ENCODE results near the gene ASCC3.
"Not testable (repeated sequence)": the region's sequence is repeated elsewhere in the genome, so short reads cannot be mapped to it uniquely, and the experiment has no call there.

ASCC3 gene

DNA sequence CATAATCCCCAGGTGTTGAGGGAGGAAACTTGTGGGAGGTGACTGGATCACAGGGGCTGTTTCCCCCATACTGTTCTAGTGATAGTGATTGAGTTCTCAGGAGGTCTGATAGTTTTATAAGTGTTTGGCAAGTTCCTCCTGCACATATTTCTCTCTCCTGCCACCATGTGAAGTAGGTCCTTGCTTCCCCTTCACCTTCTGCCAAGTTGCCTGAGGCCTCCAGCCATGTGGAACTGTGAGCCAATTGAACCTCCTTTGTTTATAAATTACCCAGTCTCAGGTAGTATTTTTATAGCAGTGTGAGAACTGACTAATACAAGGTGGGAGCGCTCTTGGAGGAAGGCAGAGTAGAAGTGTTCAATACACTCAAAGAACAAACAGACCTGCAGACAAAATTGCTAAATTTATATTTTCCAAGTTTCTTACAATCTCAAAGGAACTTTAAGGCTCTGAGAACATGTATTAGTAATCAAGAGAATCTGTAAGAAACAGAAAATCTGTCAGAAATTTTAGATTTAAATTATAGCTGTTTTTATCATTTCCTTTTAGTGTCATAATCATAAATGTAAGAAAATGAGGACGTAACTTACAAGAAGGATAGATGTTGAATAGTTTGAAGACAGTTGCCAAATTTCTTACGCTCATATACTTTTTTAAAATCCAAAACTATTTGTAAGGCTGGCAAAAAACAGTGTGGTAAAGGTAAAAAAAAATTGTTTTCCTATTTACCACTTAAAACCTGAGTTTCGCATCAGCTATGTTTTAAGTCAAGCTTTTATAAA, 77.7 kb downstream of the ASCC3 start:
- DNase-seq (ENCODE audit: low read depth, low spot score), result no peak

DNA sequence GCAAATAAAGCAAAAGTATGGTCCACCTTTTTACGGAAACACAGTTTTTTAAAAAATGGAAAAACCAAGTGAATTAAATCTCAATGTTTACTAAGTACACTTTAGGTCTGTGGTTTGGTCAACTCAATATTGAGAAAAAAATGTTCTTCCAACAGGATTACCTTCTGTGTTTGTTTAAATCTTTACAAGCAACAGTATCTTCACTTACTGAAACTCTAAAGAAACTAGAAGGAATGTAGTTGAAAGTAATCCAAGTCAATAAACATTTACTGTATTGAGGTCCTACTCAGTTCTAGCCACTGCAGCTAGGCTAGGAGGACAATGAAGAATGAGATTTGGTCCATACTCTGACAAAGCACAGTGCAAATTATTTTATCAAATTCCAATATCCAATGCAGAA, 80.1 kb downstream of the ASCC3 start:
- DNase-seq (ENCODE audit: low read depth, low spot score), result no peak

DNA sequence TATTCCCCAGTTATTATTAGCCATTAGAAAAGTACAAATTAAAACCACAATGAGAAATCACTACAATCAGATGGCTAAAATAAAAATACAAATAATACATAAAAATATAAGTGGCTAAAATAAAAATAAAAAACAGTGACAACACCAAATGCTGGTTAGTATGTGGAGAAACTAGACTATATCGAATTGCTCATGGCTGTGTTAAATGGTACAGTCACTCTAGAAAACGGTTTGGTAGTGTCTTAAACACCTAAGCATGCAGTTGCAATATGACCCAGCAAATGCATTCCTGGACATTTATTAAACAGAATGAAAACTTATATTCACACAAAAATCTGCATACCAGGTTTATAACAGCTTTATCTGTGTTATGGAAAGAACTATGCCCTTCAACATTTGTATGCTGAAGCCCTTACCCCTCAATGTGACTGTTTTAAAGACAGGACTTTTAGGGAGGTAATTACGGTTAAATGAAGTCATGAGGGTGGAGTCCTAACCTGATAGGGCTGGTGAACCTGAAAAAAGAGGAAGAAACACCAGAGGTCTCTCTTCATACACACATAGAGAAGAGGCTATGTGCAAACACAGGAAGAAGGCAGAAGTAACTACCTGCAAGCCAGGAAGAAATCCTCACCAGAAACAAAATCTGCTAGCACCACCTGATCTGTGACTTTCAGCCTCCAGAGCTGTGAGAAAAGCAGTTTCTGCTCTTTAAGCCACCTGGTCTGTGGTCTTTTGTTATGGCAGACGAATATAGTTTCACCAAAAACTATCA, 84.9 kb downstream of the ASCC3 start:
- no peak for DNase-seq (ENCODE audit: low read depth, low spot score)

DNA sequence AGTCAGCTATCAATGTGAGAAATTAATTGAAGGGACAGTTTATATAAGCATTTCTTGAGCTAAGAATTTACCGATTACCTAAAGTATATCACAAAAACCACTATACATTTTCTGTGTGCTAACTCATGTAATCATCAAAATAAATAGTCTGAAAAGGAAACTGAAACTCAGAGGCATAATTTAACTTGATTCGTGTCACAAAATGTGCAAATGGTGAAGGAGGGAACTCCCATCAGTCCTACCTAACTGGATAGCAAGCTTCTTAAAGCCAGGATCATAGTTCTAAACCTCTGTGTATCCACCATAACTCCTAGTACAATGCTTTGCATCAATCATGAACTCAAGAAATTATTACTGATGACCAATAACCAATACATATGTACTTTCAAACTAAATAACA, 91.0 kb downstream of the ASCC3 start:
- no peak for DNase-seq (ENCODE audit: low read depth, low spot score)

DNA sequence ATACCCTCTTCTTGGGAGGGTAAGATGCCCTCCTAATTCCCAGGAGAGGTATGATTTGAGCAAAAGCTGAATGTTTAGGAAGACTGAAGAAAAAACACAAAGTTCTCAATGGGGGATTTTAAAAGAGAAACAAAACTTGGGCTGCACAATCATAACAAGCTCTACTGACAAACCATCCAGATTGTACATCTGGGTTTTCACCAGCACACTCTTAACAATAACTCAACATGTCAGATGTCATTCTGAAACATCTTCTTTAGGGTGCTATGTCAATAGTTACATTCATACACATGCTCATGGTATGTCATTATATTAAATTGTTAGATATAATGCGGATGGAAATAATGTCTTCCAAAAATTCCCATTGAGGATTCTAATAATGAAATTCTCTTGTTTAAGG, 95.1 kb downstream of the ASCC3 start:
- DNase-seq (ENCODE audit: low read depth, low spot score), result peak; percentile 24

DNA sequence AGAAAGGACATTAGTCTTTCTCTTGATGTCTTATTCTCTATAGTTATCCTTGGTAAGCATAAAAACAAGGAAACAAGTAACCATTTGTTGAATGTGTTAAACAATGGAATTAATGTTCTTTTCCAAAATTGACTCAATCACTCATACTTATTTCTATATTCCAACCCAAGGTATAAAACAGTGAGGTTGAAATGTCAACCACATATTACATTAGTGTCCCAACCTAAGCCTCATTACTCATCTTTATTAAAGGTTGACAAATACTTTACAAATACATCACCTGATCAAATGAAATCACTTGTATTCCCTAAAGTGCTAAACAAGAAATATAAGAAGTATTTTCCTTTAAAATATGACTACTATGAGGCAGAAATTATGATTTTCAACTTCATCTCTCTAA, 100.5 kb downstream of the ASCC3 start:
- no peak for DNase-seq (ENCODE audit: low read depth, low spot score)

DNA sequence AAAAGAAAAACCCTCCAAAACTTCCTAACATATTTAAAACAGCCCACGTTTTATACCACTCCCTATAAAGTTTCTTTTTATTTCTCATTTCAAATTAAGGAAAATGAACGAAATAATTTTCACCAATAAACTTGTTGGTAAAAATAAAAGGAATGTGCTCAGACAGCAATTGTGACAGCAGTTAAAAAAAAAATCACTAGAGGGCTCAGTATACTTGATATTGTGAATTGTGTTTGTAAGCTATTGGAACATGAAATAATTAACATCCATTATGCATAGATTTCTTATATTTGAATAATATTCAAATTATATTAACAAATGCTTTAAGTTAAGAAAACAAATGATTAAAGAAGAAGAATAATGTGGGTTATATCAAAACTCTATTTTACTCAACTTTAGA, 105.5 kb downstream of the ASCC3 start:
- no peak for DNase-seq (ENCODE audit: low read depth, low spot score)

DNA sequence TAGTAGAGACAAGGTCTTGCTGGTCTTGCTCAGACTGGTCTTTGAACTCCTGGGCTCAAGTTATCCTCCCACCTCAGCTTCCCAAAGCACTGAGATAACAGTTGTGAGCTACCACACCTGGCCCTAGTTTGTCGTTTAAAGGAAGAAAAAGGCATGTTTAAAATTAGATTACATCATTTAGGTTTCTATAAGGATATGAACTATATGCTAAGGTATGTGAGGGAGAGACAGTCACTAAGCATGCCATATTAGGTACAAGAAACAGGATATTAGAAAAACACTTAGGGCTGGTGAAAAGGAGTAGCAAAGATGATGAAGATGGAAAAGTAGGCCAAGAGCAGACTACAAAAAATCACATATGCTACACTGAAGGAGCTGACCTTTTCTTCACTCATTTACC, 106.4 kb downstream of the ASCC3 start:
- DNase-seq (ENCODE audit: low read depth, low spot score), result no peak

DNA sequence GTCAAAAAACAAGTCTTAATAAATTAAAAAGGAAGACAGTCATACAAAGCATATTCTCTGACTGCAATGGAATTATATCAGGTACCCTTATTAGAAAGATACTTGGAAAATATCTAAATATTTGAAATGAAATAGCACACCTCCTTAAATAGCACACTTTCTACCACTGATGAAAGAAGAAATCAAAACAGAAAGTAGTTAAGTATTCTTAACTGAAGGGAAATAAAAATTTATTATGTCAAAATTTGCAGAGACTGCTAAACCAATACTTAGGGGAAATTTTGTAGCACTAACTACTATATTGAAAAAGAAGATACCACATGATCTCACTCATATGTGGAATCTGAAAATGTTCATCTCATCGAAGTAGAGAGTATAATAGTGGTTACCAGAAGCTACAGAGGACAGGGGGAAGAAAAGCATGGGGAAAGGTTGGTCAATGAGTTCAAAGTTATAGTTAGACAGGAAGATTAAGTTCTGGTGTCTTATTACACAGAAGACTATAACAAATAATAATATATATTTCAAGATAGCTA, 112.2 kb downstream of the ASCC3 start:
- DNase-seq (ENCODE audit: low read depth, low spot score), result no peak

DNA sequence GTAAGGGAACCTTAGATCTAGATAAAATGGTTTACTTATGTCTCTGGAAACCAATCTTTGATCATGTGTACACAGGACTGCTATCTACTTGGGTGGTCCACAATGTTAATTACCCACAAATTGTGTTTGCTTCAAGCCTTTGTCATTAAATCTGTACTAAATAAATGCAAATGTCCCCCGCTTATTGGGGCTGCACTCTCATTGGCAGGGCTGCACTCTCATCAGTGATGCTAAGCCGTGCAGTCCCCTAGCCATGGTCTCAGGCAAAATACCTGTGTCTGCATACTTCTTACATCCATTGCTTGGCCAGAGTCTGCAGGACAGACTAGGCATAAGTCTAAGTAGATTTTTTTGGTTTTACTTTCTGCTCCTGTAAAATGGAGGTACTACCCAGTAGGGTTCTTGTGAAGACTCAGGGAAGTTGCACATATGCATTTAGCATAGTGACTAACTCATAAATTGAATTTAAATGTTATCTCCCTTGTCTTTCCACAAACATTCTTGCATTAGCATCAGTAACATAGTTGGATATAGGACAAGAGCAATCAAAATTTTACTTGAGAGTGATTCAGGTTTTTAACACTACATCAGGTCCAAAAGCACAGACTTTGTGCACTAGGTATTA, 117.4 kb downstream of the ASCC3 start:
- DNase-seq (ENCODE audit: low read depth, low spot score), result no peak

DNA sequence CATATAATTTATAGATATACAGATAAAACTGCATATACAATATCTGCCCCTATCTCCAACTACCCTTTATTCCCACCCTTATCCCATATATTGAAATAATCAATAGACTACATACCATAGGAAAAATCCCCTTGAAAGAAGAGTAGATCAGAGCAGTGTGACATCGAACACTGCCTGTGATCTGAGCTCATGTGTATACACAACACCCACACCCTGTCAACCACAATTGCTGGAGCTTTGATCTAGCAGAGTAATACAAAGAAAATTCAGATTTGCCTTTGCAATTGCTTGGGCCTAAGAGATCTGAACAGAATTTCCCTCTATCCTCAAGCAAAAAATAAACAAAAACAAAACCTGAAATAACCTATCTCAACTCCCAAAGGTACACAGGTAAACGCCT, 119.3 kb downstream of the ASCC3 start:
- DNase-seq (ENCODE audit: low read depth, low spot score), result no peak

DNA sequence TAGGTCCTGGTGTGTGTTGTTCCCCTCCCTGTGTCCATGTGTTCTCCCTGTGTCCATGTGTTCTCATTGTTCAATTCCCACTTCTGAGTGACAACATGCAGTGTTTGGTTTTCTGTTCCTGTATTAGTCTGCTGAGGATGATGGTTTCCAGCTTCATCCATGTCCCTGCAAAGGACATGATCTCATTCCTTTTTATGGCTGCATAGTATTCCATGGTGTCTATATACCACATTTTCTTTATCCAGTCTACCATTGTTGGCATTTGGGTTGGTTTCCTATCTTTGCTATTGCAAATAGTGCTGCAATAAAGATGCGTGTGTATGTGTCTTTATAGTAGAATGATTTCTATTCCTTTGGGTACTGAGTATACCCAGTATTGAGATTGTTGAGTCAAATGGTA, 122.7 kb downstream of the ASCC3 start:
- not testable (repeated sequence) for DNase-seq (ENCODE audit: low read depth, low spot score)

DNA sequence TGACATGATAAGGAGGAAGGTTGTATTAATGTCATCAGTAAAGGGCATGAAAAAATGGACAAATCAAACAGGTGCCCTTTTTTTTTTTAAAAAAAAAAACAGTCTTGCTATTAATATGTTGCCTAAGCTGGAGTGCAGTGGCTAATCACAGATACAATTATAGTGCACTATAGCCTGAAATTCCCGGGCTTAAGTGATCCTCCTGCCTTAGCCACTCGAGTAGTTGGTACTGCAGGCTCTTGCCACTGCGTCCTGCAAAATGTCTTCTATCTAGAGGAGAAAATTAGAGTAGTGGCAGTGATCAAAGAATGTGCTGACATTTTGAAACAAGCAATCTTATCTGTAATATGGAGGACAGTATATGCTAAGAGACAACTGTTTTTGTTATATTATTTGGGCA, 127.7 kb downstream of the ASCC3 start:
- no peak for DNase-seq (ENCODE audit: low read depth, low spot score)

DNA sequence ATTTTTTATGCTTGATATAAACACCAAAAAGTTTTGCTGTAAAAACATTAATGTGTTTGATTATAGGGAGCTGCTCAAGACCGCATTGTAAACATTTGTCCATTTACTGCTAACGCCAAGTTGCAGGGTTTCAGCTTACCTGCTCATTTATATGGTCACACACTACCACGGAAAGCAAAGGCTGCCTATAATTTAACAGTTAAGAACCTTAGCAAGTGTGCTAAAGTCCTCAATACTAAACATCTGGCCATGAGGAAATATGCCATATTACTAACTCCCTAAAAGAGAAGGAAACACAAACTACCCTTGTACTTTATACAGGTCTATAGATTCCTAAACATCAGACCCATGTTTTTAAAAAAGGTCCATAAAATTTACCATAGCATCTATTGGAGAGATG, 129.5 kb downstream of the ASCC3 start:
- no peak for DNase-seq (ENCODE audit: low read depth, low spot score)

DNA sequence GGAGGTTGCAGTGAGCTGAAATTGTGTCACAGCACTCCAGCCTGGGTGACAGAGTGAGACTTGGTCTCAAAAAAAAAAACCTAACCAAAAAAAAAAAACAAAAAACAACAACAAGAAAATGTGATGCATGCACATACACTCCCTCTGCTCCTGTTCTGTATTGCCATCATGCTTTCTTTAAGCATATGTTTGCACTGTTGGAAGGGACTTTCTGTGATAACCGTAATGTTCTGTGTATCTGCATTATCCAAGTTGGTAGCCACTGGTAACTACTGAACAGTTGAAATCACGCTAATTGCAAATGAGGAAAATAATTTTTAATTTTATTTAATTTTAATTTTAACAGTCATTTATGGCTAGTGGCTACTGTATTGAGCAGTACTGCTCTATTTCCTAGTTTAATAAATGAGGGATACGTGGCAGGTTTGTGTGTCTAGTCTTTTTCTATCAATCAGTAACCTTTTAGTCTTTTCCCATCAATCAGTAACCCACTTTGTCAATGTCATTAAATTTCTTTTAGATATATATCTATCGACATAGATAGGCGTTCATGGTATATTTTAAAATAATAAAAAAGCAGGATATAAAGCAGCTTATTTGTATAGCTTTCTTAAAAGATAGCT, 135.6 kb downstream of the ASCC3 start:
- DNase-seq (ENCODE audit: low read depth, low spot score), result no peak

DNA sequence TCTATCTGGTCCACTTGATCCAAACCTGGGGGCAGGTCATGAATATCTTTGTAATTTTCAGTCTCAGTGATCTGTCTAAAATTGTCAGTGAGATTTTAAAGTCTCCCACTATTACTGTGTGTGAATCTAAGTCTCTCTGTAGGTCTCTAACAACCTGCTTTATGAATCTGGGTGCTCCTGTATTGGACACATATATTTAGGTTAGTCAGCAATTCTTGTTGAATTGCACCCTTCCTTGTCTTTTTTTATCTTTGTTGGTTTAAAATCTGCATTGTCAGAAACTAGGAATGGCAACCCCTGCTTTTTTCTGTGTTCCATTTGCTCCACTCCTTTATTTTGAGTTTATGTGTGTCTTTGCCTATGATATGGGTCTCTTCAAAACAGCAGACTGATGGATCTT, 140.7 kb downstream of the ASCC3 start:
- DNase-seq (ENCODE audit: low read depth, low spot score), result no peak

DNA sequence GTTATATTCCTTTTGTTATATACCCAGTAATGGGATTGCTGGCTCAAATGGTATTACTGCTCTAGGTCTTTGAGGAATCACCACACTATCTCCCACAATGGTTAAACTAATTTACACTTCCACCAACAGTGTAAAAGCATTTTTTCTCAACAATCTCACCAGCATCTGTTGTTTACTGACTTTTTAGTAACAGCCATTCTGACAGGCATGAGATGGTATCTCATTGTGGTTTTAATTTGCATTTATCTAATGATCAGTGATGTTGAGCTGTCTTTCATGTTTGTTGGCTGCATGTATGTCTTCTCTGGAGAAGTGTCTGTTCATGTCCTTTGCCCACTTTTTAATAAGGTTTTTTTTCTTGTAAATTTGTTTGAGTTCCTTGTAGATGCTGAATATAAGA, 143.4 kb downstream of the ASCC3 start:
- DNase-seq (ENCODE audit: low read depth, low spot score), result not testable (repeated sequence)

DNA sequence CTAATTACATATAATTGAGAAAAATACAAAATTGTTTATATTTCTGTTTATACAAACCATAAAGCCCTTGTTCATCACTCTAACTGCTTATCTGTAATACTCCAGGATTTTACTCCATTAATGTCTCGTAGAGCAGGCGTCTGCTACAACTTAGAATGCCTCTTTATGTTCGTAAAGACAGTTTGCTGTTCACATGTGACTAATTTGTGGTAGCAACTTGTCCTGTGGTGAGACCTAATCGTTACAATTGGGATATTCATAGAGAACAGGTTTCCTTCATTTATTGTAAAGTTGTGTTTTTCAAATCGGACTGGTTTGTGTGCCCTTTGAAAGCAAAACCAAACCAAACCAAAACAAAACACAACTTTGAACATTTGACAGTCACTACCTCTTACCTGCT, 149.7 kb downstream of the ASCC3 start:
- no peak for DNase-seq (ENCODE audit: low read depth, low spot score)

DNA sequence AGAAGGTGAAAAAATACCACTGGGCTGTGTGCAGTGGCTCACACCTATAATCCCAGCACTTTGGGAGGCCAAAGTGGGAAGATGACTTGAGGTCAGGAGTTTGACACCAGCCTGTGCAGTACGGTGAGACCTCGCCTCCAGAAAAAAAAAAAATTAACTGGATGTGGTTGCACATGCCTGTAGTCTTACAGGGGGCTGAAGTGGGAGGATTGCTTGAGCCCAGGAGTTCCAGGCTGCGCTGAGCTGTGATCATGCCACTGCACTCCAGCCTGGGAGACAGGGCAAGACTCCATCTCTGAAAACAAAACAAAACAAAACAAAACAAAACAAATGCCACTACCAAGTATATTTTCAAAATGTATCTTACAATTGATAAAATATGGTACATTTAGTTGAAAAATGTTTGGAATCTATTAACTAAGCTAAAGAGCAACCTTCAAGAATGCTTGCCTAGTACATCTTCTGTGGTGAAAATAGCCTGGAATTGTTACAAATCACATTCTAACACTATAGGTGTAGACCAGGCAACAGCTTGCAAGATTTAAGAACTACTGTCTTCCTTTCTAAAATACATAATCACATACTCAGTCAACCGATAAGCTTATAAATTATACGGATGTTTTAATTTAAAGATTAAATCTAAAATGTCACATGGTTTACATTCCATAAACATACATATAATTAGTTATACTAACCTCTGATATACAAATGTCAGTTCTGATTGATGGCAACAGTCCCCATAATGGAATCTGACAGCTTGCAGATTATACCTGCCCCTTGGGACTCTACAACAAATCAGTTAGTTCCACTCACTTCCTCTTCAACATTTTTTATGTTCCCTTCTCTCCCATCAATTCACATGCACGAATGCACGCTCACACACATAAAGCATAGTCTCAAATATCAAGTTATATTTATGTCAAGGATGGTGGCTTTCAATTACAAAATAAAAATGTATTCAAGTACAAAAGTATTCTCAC, 150.8 kb downstream of the ASCC3 start:
- DNase-seq (ENCODE audit: low read depth, low spot score), result no peak

DNA sequence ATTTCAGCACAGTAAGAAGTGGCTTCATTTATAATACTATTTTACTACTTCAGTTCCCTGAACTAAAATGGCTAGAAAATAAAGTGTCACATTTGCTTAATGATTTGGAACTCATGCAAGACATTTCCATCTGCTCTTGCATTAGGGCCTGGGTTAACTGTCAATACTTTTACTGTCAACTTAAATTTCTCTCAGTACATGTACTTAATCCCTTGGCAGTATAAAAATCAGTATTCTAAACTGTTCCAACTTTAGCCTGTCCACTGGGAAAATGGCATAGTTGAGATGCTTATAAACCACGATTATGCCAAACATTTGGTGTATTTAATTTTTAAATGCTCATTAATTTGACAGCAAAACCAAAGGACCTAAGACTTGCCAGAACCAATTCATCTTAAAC, 154.5 kb downstream of the ASCC3 start:
- no peak for DNase-seq (ENCODE audit: low read depth, low spot score)

DNA sequence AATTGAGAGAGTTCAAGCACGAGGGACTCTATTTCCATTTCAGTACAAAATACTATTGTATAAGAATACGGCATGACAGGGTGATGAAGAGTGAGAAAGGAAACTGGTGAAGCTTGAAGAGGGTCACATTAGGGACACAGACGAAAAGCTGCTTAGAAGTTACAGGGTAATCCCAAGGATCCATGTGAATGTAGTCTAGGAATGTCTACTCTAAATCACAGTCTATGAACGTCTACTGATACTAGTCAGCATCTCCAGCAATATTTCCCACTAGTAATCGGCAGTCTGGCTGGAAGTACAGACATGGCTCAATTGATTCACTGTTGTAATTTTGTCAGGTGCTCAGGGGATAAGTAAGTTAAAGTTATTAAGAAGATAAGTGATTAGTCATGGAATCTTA, 156.4 kb downstream of the ASCC3 start:
- DNase-seq (ENCODE audit: low read depth, low spot score), result no peak
